GM19467 (cell line): ENCODE data around the gene AHI1.

Experiments used
- ATAC-seq: cut with Tn5 transposase; IDR thresholded peaks from one replicate; pipeline ENCODE4 v1.9.1; 2021; ENCODE audit warnings: mild to moderate bottlenecking, moderate library complexity; ENCODE audit not compliant: unreplicated experiment

The AHI1 gene

DNA sequence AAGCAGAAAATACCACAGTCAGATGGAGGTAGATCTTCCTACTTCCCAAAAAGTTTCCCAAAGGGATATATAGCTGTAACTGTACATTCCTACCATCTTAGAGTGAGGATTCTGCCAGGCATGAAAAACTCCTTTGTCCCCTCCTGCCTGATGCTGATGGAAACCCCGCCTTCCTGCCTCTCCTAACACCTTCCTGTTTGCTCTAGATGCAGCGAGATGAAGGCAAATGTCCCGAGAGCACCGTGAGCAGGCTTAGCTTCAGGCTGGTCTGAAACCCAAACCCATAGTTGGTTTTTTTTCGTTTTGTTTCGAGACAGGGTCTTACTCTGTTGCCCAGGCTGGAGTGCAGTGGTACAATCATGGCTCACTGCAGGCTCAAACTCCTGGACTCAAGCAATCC, 260.8 kb downstream of the AHI1 start:
- no peak for ATAC-seq

DNA sequence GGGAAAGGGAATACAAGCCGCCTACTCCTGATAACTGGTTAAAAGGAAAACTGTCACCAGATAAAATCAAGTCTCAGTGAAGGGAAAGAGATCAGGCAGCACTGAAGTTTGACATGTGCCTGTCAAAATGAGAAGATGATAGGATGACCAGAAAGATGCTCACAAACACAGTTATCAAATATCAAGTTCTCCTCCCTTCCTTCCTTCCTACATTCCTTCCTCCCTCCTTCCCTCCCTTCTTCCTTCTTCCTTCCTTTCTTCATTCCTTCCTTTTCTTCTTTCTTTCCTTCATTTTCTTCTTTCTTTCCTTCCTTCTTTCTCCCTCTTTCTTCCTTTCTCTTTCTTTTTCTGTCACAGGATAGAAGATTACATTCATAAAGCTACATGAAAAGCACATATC, 261.2 kb downstream of the AHI1 start:
- no peak for ATAC-seq

DNA sequence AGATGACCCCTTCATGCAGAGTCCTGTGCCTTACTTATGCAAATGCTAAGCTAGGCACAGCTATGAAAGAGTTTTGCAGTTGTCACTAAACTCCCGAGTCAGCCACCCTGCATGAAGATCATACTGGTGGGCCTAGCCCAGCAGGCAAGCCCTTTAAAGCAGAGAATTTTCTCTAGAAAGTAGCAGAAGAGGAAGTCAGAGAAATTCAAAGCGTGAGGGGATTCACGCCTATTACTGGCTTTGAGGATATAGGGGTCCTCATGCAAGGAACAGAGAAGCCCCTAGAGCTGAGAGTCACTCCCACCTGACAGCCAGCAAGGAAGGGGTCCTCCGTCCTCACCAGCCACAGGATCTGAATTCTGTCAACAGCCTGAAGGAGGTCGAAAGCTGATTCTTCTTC, 261.8 kb downstream of the AHI1 start:
- no peak for ATAC-seq

DNA sequence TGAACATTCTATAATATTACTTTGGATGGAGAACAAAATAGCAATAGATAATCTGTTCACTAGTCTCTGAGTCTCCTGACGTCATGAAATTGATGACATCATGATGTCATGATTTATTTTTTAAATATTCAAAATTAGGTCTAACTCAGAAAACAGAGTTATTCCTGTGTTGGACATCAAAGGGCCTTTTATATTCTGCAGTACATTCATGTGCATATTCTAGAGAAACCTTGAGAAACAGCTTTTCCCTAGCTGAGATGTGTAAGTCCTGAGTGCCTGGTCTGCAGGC, 263.1 kb downstream of the AHI1 start:
- no peak for ATAC-seq

DNA sequence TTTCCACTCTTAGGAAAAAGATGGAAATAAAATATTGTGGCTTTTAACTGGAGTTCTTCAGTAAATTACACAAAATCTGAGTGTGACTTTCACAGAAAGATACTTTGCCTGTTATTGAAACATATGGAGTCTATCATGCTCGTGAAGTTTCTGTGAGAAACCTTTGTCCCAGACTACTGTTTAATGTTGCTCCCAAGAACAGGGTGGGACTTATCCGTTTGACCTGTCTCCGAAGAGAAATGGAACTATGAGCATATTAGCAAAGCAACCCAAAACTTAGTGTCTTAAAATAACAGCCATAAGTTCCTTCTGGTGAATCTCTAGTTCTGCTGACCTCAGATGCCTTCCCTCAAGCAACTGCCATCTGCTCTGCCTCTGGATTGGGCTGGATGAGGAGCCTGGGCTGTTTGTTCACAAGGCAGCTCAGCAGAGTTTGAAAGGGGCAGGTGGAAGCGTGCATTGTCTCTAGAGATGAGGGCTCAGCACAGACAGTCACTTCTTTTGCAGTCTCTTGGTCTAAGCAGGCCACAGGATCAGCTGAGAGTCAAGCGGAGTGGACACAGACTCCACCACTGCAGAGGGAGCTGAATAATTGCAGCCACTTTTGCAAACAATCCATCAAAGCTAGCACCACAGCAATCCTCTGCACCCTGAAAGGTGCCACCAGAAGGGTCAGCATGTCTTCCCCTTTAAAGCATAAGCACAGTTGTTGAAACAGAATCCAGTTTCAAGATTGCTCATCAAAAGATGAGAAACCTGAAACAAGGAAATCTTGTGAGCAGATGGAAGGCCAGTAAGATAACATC, 263.7 kb downstream of the AHI1 start:
- ATAC-seq: peak; percentile 48
